Progenitor cell of endocrine pancreas (in vitro differentiated cells): ENCODE data around the gene RGSL1. TPM values are rescaled to one million over a fixed set of nuclear protein-coding genes. Genes with fewer than 3 reads are reported as not detected.

Source experiments
- DNase-seq: peaks from one replicate; pipeline ENCODE4 v3.0.0; 2021; ENCODE audit warnings: low spot score; ENCODE audit not compliant: unreplicated experiment
- H3K27ac Mint-ChIP-seq: 2 replicates; pipeline ENCODE4 v1.8.0; 2021; ENCODE audit warnings: mild to moderate bottlenecking, moderate library complexity, mixed read lengths
- H3K27me3 Mint-ChIP-seq: 2 replicates; pipeline ENCODE4 v1.8.0; 2021; ENCODE audit warnings: mixed read lengths
- H3K36me3 Mint-ChIP-seq: 2 replicates; pipeline ENCODE4 v1.8.0; 2022; ENCODE audit warnings: mixed read lengths; ENCODE audit not compliant: insufficient read depth
- H3K4me1 Mint-ChIP-seq: 2 replicates; pipeline ENCODE4 v1.8.0; 2021; ENCODE audit warnings: low read depth, mixed read lengths
- H3K4me3 Mint-ChIP-seq: 2 replicates; pipeline ENCODE4 v1.8.0; 2021; ENCODE audit warnings: low read depth, mild to moderate bottlenecking, moderate library complexity, mixed read lengths
- H3K9me3 Mint-ChIP-seq: 2 replicates; pipeline ENCODE4 v1.8.0; 2021; ENCODE audit warnings: low read depth, mixed read lengths
- total RNA-seq: library from RNA; stranded (reverse); gene quantifications from 2 replicates; pipeline ENCODE4 v1.2.1, GENCODE V29; 2021
- TF ChIP-seq, protein P1 (sequence below): fragments of 200-600 bp; sonication (generic); IDR thresholded peaks from one replicate; pipeline ENCODE4 v1.5.0; 2021; ENCODE audit warnings: antibody characterized with exemption, mild to moderate bottlenecking; ENCODE audit not compliant: unreplicated experiment

RGSL1 gene
- total RNA-seq, 1 donor from 2014 or later, result not detected

DNA sequence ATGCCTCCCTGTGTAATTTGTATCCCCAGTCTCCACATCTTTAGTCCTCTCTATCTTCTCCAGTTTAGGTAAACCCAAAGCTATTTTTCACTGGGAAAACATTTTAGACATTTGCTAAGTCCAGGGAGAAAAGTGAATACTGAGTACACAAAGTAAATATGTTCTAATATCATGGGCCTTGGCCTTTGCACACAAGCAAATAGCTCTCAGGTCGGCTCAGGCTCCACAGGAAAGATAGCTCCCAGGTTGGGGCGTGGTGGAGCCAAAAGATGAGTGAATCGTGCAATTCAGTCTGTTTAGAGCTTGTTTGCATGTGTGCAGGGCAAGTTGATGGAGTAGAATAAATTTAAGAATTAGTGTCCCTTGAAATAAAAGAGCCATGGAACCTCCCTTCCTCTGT lies 7.9 kb downstream of the RGSL1 start:
- no peak overlapping the region for H3K27ac Mint-ChIP-seq
- H3K36me3 Mint-ChIP-seq, result no peaks in the 10 kb centered on the region
- peaks cover 11% of the 10 kb centered on the region for H3K9me3 Mint-ChIP-seq
- no peak for DNase-seq
- TF ChIP-seq, protein P1, sequence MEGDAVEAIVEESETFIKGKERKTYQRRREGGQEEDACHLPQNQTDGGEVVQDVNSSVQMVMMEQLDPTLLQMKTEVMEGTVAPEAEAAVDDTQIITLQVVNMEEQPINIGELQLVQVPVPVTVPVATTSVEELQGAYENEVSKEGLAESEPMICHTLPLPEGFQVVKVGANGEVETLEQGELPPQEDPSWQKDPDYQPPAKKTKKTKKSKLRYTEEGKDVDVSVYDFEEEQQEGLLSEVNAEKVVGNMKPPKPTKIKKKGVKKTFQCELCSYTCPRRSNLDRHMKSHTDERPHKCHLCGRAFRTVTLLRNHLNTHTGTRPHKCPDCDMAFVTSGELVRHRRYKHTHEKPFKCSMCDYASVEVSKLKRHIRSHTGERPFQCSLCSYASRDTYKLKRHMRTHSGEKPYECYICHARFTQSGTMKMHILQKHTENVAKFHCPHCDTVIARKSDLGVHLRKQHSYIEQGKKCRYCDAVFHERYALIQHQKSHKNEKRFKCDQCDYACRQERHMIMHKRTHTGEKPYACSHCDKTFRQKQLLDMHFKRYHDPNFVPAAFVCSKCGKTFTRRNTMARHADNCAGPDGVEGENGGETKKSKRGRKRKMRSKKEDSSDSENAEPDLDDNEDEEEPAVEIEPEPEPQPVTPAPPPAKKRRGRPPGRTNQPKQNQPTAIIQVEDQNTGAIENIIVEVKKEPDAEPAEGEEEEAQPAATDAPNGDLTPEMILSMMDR, result no peak
- no peaks in the 10 kb centered on the region for H3K4me1 Mint-ChIP-seq
- H3K27me3 Mint-ChIP-seq, result peaks cover 3% of the 10 kb centered on the region
- H3K4me3 Mint-ChIP-seq, result no peak overlapping the region

DNA sequence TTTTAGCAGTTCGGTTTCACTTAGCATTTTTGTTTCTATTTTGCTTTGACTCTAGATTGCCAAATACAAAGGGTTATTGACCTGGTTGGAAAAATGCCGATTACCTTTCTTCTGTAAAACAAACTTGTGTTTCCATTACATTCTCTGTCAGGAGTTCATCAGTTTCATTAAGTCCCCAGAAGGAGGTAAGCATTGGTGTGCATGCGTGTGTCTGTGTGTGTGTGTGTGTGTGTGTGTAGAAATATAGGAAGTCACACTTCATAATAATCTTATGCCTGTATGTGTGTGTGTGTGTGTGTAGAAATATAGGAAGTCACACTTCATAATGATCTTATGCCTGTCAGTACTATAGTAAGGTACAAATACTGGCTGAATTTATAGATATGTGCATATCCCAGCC lies 10.0 kb downstream of the RGSL1 start:
- Mint-ChIP-seq H3K4me3 (no peak overlapping the region), H3K27me3 (no peaks in the 10 kb centered on the region)
- TF ChIP-seq, protein P1, result no peak

DNA sequence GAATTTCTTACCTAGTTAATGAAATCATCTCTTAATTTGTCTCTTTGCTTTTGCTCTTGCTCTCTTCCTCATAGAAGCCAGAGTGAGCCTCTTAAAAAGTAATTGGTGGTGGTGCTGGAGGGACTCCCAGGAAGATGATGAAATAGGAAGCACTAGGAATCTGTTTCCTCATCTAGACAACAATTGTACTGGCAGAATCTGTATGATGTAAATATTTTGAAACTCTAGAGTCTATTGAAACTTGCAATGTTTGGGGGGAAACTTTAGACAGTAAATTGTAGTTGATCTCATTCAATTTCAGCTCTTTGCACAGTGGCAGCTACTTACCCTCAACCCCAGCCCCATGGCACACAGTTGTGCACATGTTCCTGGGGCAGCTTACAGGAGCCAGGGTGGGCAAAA lies 10.6 kb downstream of the RGSL1 start:
- no peaks in the 10 kb centered on the region for H3K27me3 Mint-ChIP-seq
- no peaks in the 10 kb centered on the region for H3K36me3 Mint-ChIP-seq
- peaks cover 15% of the 10 kb centered on the region for H3K9me3 Mint-ChIP-seq
- H3K4me1 Mint-ChIP-seq, result no peaks in the 10 kb centered on the region
- TF ChIP-seq, protein P1, result no peak
- DNase-seq, result no peak
- no peak overlapping the region for H3K4me3 Mint-ChIP-seq
- H3K27ac Mint-ChIP-seq, result no peak overlapping the region

More for the DNA sequence above, 10.0 kb downstream of the RGSL1 start:
- no peak for DNase-seq
- Mint-ChIP-seq H3K36me3 (no peaks in the 10 kb centered on the region), H3K9me3 (peaks cover 15% of the 10 kb centered on the region), H3K27ac (no peak overlapping the region), H3K4me1 (no peaks in the 10 kb centered on the region)

DNA sequence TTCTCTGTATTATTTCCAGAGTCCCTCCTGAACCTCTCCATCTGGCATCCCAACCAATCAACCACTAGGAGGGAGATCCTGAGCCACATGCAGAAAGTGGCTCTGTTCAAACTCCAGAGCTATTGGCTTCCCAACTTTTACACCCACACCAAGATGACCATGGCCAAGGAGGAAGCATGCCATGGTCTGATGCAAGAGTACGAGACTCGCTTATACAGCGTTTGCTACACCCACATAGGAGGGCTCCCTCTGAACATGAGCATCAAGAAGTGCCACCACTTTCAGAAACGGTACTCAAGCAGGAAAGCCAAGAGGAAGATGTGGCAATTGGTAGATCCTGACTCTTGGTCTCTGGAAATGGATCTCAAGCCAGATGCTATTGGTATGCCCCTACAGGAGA lies 23.6 kb downstream of the RGSL1 start:
- TF ChIP-seq, protein P1, result no peak
- no peaks in the 10 kb centered on the region for H3K4me1 Mint-ChIP-seq
- H3K4me3 Mint-ChIP-seq, result no peak overlapping the region
- H3K9me3 Mint-ChIP-seq, result peaks cover 14% of the 10 kb centered on the region
- no peaks in the 10 kb centered on the region for H3K36me3 Mint-ChIP-seq
- peaks cover 6% of the 10 kb centered on the region for H3K27me3 Mint-ChIP-seq
- no peak for DNase-seq
- no peak overlapping the region for H3K27ac Mint-ChIP-seq

DNA sequence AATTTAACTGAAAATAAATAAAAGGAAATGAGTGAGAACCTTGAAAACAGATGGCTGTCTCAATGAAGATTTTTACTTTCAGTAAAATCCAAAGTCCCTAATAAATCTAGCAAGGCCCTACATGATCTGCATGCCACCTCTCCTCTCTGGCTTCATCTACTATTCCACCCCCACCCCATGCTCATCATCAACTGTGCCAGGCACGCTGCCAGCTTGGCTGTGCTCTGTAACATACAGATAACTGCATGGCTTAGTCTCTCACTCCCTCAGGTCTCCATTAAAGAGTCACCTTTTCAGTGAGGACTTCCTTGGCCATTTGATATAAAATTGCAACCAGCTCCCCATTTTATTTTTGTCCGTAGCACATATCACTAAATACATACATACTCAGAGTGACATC lies 26.7 kb downstream of the RGSL1 start:
- no peak overlapping the region for H3K27ac Mint-ChIP-seq
- H3K27me3 Mint-ChIP-seq, result peaks cover 6% of the 10 kb centered on the region
- H3K9me3 Mint-ChIP-seq, result peaks cover 21% of the 10 kb centered on the region
- H3K4me1 Mint-ChIP-seq, result no peaks in the 10 kb centered on the region
- no peak for DNase-seq
- no peak overlapping the region for H3K4me3 Mint-ChIP-seq
- H3K36me3 Mint-ChIP-seq, result no peaks in the 10 kb centered on the region
- TF ChIP-seq, protein P1, result no peak
